Neural cell (in vitro differentiated cells): ENCODE results near the gene ARHGEF19.

Experiments used
- EP300 ChIP-seq: fragments of 450-650 bp; conservative IDR thresholded peaks from 2 replicates; pipeline ENCODE4 v1.6.1; 2014; ENCODE audit warnings: antibody characterized with exemption, mild to moderate bottlenecking, moderate library complexity; ENCODE audit not compliant: poor library complexity, severe bottlenecking
- EZH2 ChIP-seq: fragments of 200-600, 300-800 bp; shearing (Covaris generic), sonication (generic); IDR thresholded peaks from 2 replicates; pipeline ENCODE4 v1.6.1; 2014; ENCODE audit warnings: antibody characterized with exemption, low read length, borderline replicate concordance, mild to moderate bottlenecking; ENCODE audit not compliant: insufficient read depth, poor library complexity, severe bottlenecking
- POLR2AphosphoS5 ChIP-seq: IDR thresholded peaks from 2 replicates; pipeline ENCODE4 v1.6.1; 2012
- TAF1 ChIP-seq: IDR thresholded peaks from 2 replicates; pipeline ENCODE4 v1.6.1; 2012; ENCODE audit warnings: low read depth
- TF ChIP-seq, protein P1 (sequence below): fragments of 450-650 bp; IDR thresholded peaks from 2 replicates; pipeline ENCODE4 v1.5.1; 2014; ENCODE audit warnings: antibody characterized with exemption, mild to moderate bottlenecking, moderate library complexity; ENCODE audit not compliant: poor library complexity, severe bottlenecking
- TF ChIP-seq, protein P2 (sequence below): IDR thresholded peaks from 2 replicates; pipeline ENCODE4 v1.6.1; 2012; ENCODE audit warnings: borderline replicate concordance

GRCh38 chr1:16233431-16233830 lies 21.0 kb upstream of the ARHGEF19 start:
- TF ChIP-seq, protein P1, sequence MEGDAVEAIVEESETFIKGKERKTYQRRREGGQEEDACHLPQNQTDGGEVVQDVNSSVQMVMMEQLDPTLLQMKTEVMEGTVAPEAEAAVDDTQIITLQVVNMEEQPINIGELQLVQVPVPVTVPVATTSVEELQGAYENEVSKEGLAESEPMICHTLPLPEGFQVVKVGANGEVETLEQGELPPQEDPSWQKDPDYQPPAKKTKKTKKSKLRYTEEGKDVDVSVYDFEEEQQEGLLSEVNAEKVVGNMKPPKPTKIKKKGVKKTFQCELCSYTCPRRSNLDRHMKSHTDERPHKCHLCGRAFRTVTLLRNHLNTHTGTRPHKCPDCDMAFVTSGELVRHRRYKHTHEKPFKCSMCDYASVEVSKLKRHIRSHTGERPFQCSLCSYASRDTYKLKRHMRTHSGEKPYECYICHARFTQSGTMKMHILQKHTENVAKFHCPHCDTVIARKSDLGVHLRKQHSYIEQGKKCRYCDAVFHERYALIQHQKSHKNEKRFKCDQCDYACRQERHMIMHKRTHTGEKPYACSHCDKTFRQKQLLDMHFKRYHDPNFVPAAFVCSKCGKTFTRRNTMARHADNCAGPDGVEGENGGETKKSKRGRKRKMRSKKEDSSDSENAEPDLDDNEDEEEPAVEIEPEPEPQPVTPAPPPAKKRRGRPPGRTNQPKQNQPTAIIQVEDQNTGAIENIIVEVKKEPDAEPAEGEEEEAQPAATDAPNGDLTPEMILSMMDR: no peak
- no peak for TF ChIP-seq TAF1
- TF ChIP-seq EP300: no peak
- no peak for TF ChIP-seq POLR2AphosphoS5
- TF ChIP-seq EZH2: no peak
- TF ChIP-seq, protein P2, sequence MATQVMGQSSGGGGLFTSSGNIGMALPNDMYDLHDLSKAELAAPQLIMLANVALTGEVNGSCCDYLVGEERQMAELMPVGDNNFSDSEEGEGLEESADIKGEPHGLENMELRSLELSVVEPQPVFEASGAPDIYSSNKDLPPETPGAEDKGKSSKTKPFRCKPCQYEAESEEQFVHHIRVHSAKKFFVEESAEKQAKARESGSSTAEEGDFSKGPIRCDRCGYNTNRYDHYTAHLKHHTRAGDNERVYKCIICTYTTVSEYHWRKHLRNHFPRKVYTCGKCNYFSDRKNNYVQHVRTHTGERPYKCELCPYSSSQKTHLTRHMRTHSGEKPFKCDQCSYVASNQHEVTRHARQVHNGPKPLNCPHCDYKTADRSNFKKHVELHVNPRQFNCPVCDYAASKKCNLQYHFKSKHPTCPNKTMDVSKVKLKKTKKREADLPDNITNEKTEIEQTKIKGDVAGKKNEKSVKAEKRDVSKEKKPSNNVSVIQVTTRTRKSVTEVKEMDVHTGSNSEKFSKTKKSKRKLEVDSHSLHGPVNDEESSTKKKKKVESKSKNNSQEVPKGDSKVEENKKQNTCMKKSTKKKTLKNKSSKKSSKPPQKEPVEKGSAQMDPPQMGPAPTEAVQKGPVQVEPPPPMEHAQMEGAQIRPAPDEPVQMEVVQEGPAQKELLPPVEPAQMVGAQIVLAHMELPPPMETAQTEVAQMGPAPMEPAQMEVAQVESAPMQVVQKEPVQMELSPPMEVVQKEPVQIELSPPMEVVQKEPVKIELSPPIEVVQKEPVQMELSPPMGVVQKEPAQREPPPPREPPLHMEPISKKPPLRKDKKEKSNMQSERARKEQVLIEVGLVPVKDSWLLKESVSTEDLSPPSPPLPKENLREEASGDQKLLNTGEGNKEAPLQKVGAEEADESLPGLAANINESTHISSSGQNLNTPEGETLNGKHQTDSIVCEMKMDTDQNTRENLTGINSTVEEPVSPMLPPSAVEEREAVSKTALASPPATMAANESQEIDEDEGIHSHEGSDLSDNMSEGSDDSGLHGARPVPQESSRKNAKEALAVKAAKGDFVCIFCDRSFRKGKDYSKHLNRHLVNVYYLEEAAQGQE: no peak
